ENCODE results near the gene TRAF7. TPM values are rescaled to one million over a fixed set of nuclear protein-coding genes. Genes with fewer than 3 reads are reported as not detected.
A peak's percentile ranks its signal among the peaks of the same experiment; 100 is the strongest.

TRAF7 gene
- polyA plus RNA-seq, 3 donors from 2014 or later = 5.2 to 6.9 (median 5.6) TPM

GRCh38 chr16:2147981-2148671, 7.5 kb upstream of the TRAF7 start, which contains the start of gene RAB26:
Gene RAB26 (plus strand): TSS chr16:2148625. CDS start chr16:2148784, 159 bp downstream.
- Mint-ChIP-seq H3K4me3 (peak within 1 kb of the TSS; percentile 48 to 68 (median 55)), H3K27ac (no peak within 1 kb of the TSS), H3K27me3 (ENCODE audit: low read depth in 3 of 3) (peaks cover 0 to 2% (median 0%) of the 10 kb centered on the region in 3 donors), H3K9me3 (no peaks in the 10 kb centered on the region), H3K36me3 (no peaks in the 10 kb centered on the region), H3K4me1 (peaks cover 2 to 8% of the 10 kb centered on the region in 2 donors)
- DNase-seq = peak; percentile 52 to 58 (median 55)

GRCh38 chr16:2148714-2149629, 6.6 kb upstream of the TRAF7 start:
- H3K36me3 Mint-ChIP-seq = no peaks in the 10 kb centered on the region
- DNase-seq = peak in 1 of 3 donors; percentile 15
- H3K4me3 Mint-ChIP-seq = peak overlapping the region in 4 of 5 donors; percentile 54 to 68 (median 60)
- H3K27ac Mint-ChIP-seq = no peak overlapping the region
- no peaks in the 10 kb centered on the region for H3K9me3 Mint-ChIP-seq
- H3K27me3 Mint-ChIP-seq (ENCODE audit: low read depth in 3 of 3) = peaks cover 0 to 2% (median 0%) of the 10 kb centered on the region in 3 donors
- peaks cover 10 to 16% of the 10 kb centered on the region in 2 donors for H3K4me1 Mint-ChIP-seq

- no peaks in the 10 kb centered on the region for H3K36me3 Mint-ChIP-seq
- H3K27me3 Mint-ChIP-seq (ENCODE audit: low read depth in 3 of 3) = peaks cover 0 to 4% (median 4%) of the 10 kb centered on the region in 3 donors
- H3K27ac Mint-ChIP-seq = no peak overlapping the region
- H3K4me1 Mint-ChIP-seq = peaks cover 19 to 25% of the 10 kb centered on the region in 2 donors
- H3K9me3 Mint-ChIP-seq = no peaks in the 10 kb centered on the region
- peak overlapping the region in 2 of 5 donors; percentile 21 to 65 for H3K4me3 Mint-ChIP-seq
- no peak for DNase-seq
Observed at GRCh38 chr16:2149630-2150417, 5.8 kb upstream of the TRAF7 start.

GRCh38 chr16:2150418-2151187, 5.0 kb upstream of the TRAF7 start:
- H3K27ac Mint-ChIP-seq = no peak overlapping the region
- no peak for DNase-seq
- H3K27me3 Mint-ChIP-seq (ENCODE audit: low read depth in 3 of 3) = peaks cover 5 to 9% (median 9%) of the 10 kb centered on the region in 3 donors
- H3K36me3 Mint-ChIP-seq = no peaks in the 10 kb centered on the region
- H3K9me3 Mint-ChIP-seq = no peaks in the 10 kb centered on the region
- no peak overlapping the region for H3K4me3 Mint-ChIP-seq
- peaks cover 26 to 32% of the 10 kb centered on the region in 2 donors for H3K4me1 Mint-ChIP-seq

DNA sequence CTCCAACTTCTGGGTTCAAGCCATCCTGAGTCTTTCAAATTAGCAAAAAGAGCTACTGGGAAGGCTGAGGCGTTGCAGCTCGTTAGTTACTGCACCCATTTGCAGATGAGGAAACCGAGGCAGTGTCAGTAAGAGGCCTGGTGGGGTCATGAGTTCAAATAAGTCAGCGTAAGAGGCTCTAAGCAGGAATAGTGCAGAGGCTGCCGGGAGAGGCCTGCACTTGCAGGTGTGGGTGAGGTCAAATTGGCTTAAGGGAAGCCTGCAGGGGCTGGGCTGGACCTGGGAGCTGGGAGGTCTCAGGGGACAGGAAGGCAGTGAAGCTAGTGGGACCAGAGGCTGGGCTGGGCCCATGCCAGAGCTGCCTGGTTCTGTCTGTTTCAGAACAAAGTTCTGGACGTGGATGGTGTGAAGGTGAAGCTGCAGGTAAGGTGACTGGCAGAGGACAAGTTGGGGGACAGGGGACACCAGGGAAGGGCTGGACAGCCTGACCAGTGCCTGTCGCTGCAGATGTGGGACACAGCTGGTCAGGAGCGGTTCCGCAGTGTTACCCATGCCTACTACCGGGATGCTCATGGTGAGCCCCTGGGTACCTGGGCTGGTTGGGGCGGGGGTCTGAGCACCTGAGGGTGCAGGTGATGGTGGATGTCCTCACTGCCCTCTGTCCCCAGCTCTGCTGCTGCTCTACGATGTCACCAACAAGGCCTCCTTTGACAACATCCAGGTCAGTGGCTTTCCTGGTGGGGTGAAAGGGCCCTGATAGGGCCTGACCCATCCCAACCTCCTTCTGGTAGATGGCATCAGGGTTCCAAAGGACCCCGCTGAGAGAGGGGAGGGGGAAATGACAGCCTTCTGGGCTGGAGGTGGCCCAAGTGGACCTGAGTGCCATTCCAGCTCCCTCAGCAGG, 4.1 kb upstream of the TRAF7 start:
- Mint-ChIP-seq H3K27me3 (ENCODE audit: low read depth in 3 of 3) (peaks cover 5 to 12% (median 9%) of the 10 kb centered on the region in 3 donors), H3K4me1 (peaks cover 32 to 37% of the 10 kb centered on the region in 2 donors), H3K4me3 (peak overlapping the region in 3 of 5 donors; percentile 18 to 50 (median 24)), H3K9me3 (no peaks in the 10 kb centered on the region), H3K36me3 (no peaks in the 10 kb centered on the region), H3K27ac (no peak overlapping the region)
- DNase-seq = no peak

DNA sequence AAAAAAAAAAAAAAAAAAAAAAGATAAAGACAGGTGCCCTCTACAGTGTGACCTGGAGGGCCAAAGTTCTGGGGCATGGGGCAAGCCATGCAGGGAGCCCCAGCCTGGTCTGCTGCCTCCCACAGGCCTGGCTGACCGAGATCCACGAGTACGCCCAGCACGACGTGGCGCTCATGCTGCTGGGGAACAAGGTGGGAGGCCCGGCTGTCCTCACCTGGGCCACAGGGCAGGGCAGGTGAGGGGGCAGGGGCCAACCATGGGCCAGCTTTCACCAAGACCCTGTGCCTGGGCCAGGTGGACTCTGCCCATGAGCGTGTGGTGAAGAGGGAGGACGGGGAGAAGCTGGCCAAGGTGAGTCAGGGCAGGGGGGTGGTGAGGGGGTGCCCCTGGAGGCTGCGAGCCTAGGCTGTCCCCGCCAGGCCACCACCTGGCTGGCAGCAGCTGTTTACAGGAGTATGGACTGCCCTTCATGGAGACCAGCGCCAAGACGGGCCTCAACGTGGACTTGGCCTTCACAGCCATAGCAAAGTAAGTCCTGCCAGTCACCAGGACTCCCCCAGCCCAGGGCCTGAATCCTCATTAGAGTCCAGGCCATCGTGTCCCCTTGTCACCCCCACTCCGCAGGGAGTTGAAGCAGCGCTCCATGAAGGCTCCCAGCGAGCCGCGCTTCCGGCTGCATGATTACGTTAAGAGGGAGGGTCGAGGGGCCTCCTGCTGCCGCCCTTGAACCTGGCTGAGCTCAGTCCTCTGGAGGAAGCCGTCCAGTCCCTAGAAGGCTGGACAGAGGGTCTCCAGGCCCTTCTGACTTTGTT, 2.7 kb upstream of the TRAF7 start:
- Mint-ChIP-seq H3K9me3 (no peaks in the 10 kb centered on the region), H3K27ac (peak overlapping the region in 2 of 6 donors; percentile 7 to 72), H3K4me1 (peaks cover 43 to 46% of the 10 kb centered on the region in 2 donors), H3K36me3 (no peaks in the 10 kb centered on the region), H3K27me3 (ENCODE audit: low read depth in 3 of 3) (peaks cover 5 to 12% (median 9%) of the 10 kb centered on the region in 3 donors), H3K4me3 (peak overlapping the region; percentile 74 to 89 (median 81))
- DNase-seq = no peak

- H3K27ac Mint-ChIP-seq = peak overlapping the region; percentile 66 to 91 (median 85)
- H3K36me3 Mint-ChIP-seq = no peaks in the 10 kb centered on the region
- peak overlapping the region; percentile 79 to 89 (median 87) for H3K4me3 Mint-ChIP-seq
- peaks cover 49 to 50% of the 10 kb centered on the region in 2 donors for H3K4me1 Mint-ChIP-seq
- H3K9me3 Mint-ChIP-seq = no peaks in the 10 kb centered on the region
- no peak for DNase-seq
- H3K27me3 Mint-ChIP-seq (ENCODE audit: low read depth in 3 of 3) = peaks cover 7 to 12% (median 9%) of the 10 kb centered on the region in 3 donors
Observed at GRCh38 chr16:2154533-2155090, 970 bp upstream of the TRAF7 start.

DNA sequence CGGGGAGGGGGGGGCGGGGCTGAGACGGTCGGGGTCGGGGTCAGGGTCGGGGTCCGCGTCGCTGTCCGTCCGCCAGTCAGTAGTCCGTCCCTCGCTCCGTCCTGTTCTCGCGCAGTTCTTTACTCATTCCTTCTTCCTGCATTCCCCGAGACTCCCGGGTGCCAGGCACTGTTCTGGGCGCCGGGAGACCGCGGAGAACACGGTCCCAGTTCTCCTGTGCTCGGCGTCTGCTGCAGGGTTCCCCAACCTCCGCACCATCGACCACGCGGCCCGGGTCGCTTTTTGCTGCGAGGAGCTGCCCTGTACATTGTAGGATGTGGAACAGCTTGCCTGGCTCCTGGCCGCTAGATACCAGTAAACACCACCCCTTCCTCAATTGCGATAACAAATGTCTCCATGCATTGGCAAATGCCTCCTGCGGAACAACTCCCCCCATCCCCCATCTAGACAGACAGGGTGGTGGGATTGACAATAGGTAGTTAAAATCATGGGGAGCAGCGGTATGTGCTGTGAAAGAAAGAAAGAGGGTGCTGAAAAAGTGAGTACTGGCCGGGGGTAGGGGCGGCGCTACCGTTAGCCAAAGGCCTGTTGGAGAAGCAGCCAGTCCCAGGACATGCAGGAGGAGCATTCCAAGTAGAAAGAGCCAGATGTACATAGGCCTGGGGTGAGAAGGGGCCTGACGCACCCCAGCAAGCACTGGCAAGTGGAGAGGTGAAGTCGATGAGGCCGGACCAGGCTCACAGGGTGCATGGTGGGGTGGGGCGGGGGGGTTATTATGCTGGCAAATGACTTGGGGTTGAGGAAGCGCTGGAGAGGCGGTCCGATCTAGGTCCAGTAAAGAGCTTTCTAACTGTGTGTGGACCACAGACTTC, 631 bp downstream of the TRAF7 start:
- Mint-ChIP-seq H3K27ac (peak overlapping the region; percentile 66 to 93 (median 88)), H3K36me3 (no peaks in the 10 kb centered on the region), H3K4me3 (peak overlapping the region; percentile 87 to 97 (median 92)), H3K9me3 (no peaks in the 10 kb centered on the region), H3K27me3 (ENCODE audit: low read depth in 3 of 3) (peaks cover 7 to 12% (median 9%) of the 10 kb centered on the region in 3 donors), H3K4me1 (peaks cover 46 to 49% of the 10 kb centered on the region in 2 donors)
- DNase-seq = no peak

GRCh38 chr16:2156849-2157224, 1.3 kb downstream of the TRAF7 start:
- peaks cover 7 to 10% (median 9%) of the 10 kb centered on the region in 3 donors for H3K27me3 Mint-ChIP-seq (ENCODE audit: low read depth in 3 of 3)
- peak overlapping the region; percentile 87 to 97 (median 92) for H3K4me3 Mint-ChIP-seq
- H3K4me1 Mint-ChIP-seq = peaks cover 46 to 49% of the 10 kb centered on the region in 2 donors
- H3K36me3 Mint-ChIP-seq = no peaks in the 10 kb centered on the region
- H3K27ac Mint-ChIP-seq = peak overlapping the region in 4 of 6 donors; percentile 61 to 72 (median 66)
- no peaks in the 10 kb centered on the region for H3K9me3 Mint-ChIP-seq
- no peak for DNase-seq

DNA sequence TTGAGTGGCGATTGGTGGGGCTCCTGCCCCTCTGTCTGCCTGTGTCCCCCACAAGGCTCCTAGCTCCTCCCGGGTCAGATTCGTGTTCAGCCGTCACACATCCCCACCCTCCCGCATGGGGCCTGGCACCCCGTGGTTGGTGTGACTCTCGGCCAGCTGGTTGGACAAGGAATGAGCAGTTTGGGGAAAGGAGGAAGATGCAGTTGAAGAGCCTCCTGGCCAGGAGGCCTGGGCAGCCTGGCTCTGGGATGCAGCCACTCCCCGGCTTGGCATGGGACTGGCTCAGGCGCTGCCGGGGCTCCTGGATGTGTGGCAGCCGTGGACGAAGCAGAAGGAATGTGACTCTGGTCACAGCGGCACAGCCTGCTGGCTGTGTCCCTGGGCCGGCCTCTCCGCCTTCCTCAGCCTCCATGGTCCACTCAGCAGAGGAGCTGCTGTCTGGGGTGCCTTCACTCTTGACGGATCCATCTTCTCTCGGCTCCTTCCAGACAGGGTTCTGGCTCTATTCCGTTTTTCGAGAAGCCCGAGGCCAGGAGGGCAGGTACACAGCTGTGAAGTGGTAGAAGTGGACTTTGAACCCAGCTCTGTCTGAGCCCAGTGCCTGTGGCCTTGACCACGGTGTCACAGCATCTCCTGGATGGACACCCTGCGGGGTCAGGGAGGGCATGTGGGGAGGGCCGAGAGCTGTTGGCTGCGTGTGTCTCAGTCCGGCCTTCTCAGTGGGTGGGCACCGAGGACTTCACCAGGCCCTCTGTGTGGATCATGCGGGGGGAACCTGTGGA, 2.1 kb downstream of the TRAF7 start:
- Mint-ChIP-seq H3K9me3 (no peaks in the 10 kb centered on the region), H3K27me3 (ENCODE audit: low read depth in 3 of 3) (peaks cover 7 to 12% (median 9%) of the 10 kb centered on the region in 3 donors), H3K4me1 (peaks cover 46 to 49% of the 10 kb centered on the region in 2 donors), H3K4me3 (peak overlapping the region in 4 of 5 donors; percentile 87 to 95 (median 90)), H3K27ac (no peak overlapping the region), H3K36me3 (no peaks in the 10 kb centered on the region)
- DNase-seq = no peak
